Prostate gland (tissue), 2 donors: Measurements from ENCODE around the gene C19orf44. TPM values are rescaled to one million over a fixed set of nuclear protein-coding genes. Genes with fewer than 3 reads are reported as not detected.
"Not testable (repeated sequence)": the region's sequence is repeated elsewhere in the genome, so short reads cannot be mapped to it uniquely, and the experiment has no call there.

ENCODE experiments used
- DNase-seq: peaks from one replicate; pipeline ENCODE4 v3.0.0-alpha.2; 2019; ENCODE audit warnings: low spot score
- H3K27ac ChIP-seq, 2 donors: fragments of 200-600 bp; sonication (generic); 2 replicates each; pipeline ENCODE4 v1.5.1; 2017 to 2019
- H3K27me3 ChIP-seq: fragments of 200-600 bp; sonication (generic); replicated peaks from 2 replicates; pipeline ENCODE4 v1.5.1; 2019; ENCODE audit not compliant: insufficient read depth
- H3K36me3 ChIP-seq, 2 donors: fragments of 200-600 bp; sonication (generic); 1 replicate in 1 of 2; 2 replicates in 1 of 2; pipeline versions ENCODE4 v1.5.1 to v1.8.1; 2017 to 2019
- H3K4me1 ChIP-seq: fragments of 200-600 bp; sonication (generic); replicated peaks from 2 replicates; pipeline ENCODE4 v1.5.1; 2019
- H3K4me3 ChIP-seq, 2 donors: fragments of 200-600 bp; sonication (generic); 2 replicates each; pipeline ENCODE4 v1.5.1; 2017 to 2019
- H3K9me3 ChIP-seq: fragments of 200-600 bp; sonication (generic); 2 replicates; pipeline ENCODE4 v1.5.1; 2017
- CTCF ChIP-seq, 4 experiments: fragments of 200-600 bp in 2 of 4; fragments of 450-650 bp in 2 of 4; sonication (generic) in 2 of 4; IDR thresholded peaks; 1 replicate in 3 of 4; 2 replicates in 1 of 4; pipeline ENCODE4 v1.5.1; 2016 to 2019; ENCODE audit warnings: antibody characterized with exemption in 4 of 4, mild to moderate bottlenecking in 2 of 4, moderate library complexity in 2 of 4
- POLR2A ChIP-seq: fragments of 450-650 bp; IDR thresholded peaks from one replicate; pipeline ENCODE4 v1.6.1; 2016; ENCODE audit warnings: antibody characterized with exemption, mild to moderate bottlenecking
- POLR2AphosphoS5 ChIP-seq: sonication (generic); formaldehyde crosslinking; IDR thresholded peaks from one replicate; pipeline ENCODE4 v1.6.1; 2017; ENCODE audit warnings: antibody characterized with exemption
- WGBS: methylation state at CpG from one replicate; pipeline ENCODE4 v1.1.5; 2018; 5-methylcytosine and 5-hydroxymethylcytosine counted together
- intact Hi-C: fragments of 100-400 bp; cut with DNase I; formaldehyde crosslinking; loops from one replicate; pipeline ENCODE4 v1.14.2; 2022
- total RNA-seq, 2 donors: library from RNA; depleted of rRNA; stranded (reverse); fragments of >200 nt; gene quantifications; one replicate each; pipeline ENCODE4 v1.1.0, GENCODE V29; 2016

C19orf44 gene
- total RNA-seq, 2 donors from 2014 or later: 8.0 to 13.7 TPM

GRCh38 chr19:16473875-16474392 lies 22.3 kb upstream of the C19orf44 start:
- Histone ChIP-seq H3K36me3 (no peaks in the 10 kb centered on the region), H3K4me1 (peaks cover 4% of the 10 kb centered on the region), H3K9me3 (no peaks in the 10 kb centered on the region), H3K4me3 (no peak overlapping the region), H3K27ac (no peak overlapping the region), H3K27me3 (no peaks in the 10 kb centered on the region)
- TF ChIP-seq POLR2AphosphoS5 (peak; percentile 71), CTCF (IDR thresholded peaks at IDR 0.05) (no peak)
- peak; percentile 56 for DNase-seq
- intact Hi-C loops: no loop called here
- 40% methylated on average over 13 of the region's 13 CpGs for WGBS

GRCh38 chr19:16476401-16476800 lies 19.8 kb upstream of the C19orf44 start:
- intact Hi-C loops: no loop called here
- TF ChIP-seq CTCF (IDR thresholded peaks at IDR 0.05): no peak
- TF ChIP-seq POLR2AphosphoS5: no peak
- TF ChIP-seq POLR2A: no peak
- H3K36me3 ChIP-seq: no peaks in the 10 kb centered on the region
- H3K9me3 ChIP-seq: no peaks in the 10 kb centered on the region
- WGBS: 63% methylated on average over 3 of the region's 3 CpGs
- no peaks in the 10 kb centered on the region for H3K4me1 ChIP-seq
- no peak for DNase-seq
- H3K27me3 ChIP-seq: no peaks in the 10 kb centered on the region
- no peak overlapping the region for H3K4me3 ChIP-seq
- no peak overlapping the region for H3K27ac ChIP-seq

- Histone ChIP-seq H3K36me3 (no peaks in the 10 kb centered on the region), H3K27ac (no peak overlapping the region), H3K4me3 (no peak overlapping the region), H3K9me3 (no peaks in the 10 kb centered on the region), H3K27me3 (no peaks in the 10 kb centered on the region), H3K4me1 (no peaks in the 10 kb centered on the region)
- intact Hi-C loops: no loop called here
- no peak for DNase-seq
- WGBS: 100% methylated on average over 1 of the region's 1 CpG
- TF ChIP-seq POLR2AphosphoS5: no peak
These were observed 18.9 kb upstream of the C19orf44 start for GRCh38 chr19:16477311-16477710.

- no peaks in the 10 kb centered on the region for H3K27me3 ChIP-seq
- WGBS: 95% methylated on average over 7 of the region's 7 CpGs
- intact Hi-C loops: no loop called here
- H3K9me3 ChIP-seq: no peaks in the 10 kb centered on the region
- no peak overlapping the region for H3K27ac ChIP-seq
- TF ChIP-seq POLR2AphosphoS5: no peak
- no peak for TF ChIP-seq CTCF (IDR thresholded peaks at IDR 0.05)
- TF ChIP-seq POLR2A: no peak
- no peak for DNase-seq
- H3K36me3 ChIP-seq: no peaks in the 10 kb centered on the region
- no peak overlapping the region for H3K4me3 ChIP-seq
- H3K4me1 ChIP-seq: no peaks in the 10 kb centered on the region
These were observed 13.4 kb upstream of the C19orf44 start for GRCh38 chr19:16482745-16483144.

- H3K36me3 ChIP-seq, intact Hi-C loops, H3K27ac ChIP-seq, H3K27me3 ChIP-seq, H3K4me1 ChIP-seq, DNase-seq, H3K4me3 ChIP-seq, H3K9me3 ChIP-seq: not testable (repeated sequence)
- WGBS: 88% methylated on average over 4 of the region's 4 CpGs
These were observed 9.7 kb upstream of the C19orf44 start for GRCh38 chr19:16486476-16486875.

- intact Hi-C loops: no loop called here
- Histone ChIP-seq H3K9me3 (no peaks in the 10 kb centered on the region), H3K27me3 (no peaks in the 10 kb centered on the region), H3K27ac (peak overlapping the region; percentile 50 to 58), H3K4me3 (peak overlapping the region; percentile 63 to 70), H3K4me1 (no peaks in the 10 kb centered on the region), H3K36me3 (no peaks in the 10 kb centered on the region)
- WGBS: 7% methylated on average over 16 of the region's 16 CpGs
- no peak for DNase-seq
- no peak for TF ChIP-seq CTCF (IDR thresholded peaks at IDR 0.05)
- TF ChIP-seq POLR2AphosphoS5: no peak
- TF ChIP-seq POLR2A: no peak
These were observed 404 bp downstream of the C19orf44 start for GRCh38 chr19:16496613-16496983.
